Daoy (cell line): ENCODE results near the gene TNFRSF11A. TPM values are rescaled to one million over a fixed set of nuclear protein-coding genes. Genes with fewer than 3 reads are reported as not detected.

Experiments used
- DNase-seq: peaks from one replicate; pipeline ENCODE4 v3.0.0-alpha.2; 2015; ENCODE audit warnings: low read depth
- total RNA-seq: library from RNA; depleted of rRNA; stranded (reverse); fragments of >200 nt; shearing (Covaris generic); gene quantifications from 2 replicates; pipeline ENCODE4 v1.2.3, GENCODE V29; 2014

Gene TNFRSF11A
- total RNA-seq, 1 experiment from 2014 or later, result 3.5 TPM

- peak; percentile 18 for DNase-seq
These were observed 916 bp downstream of the TNFRSF11A start for GRCh38 chr18:62325806-62326645.

DNA sequence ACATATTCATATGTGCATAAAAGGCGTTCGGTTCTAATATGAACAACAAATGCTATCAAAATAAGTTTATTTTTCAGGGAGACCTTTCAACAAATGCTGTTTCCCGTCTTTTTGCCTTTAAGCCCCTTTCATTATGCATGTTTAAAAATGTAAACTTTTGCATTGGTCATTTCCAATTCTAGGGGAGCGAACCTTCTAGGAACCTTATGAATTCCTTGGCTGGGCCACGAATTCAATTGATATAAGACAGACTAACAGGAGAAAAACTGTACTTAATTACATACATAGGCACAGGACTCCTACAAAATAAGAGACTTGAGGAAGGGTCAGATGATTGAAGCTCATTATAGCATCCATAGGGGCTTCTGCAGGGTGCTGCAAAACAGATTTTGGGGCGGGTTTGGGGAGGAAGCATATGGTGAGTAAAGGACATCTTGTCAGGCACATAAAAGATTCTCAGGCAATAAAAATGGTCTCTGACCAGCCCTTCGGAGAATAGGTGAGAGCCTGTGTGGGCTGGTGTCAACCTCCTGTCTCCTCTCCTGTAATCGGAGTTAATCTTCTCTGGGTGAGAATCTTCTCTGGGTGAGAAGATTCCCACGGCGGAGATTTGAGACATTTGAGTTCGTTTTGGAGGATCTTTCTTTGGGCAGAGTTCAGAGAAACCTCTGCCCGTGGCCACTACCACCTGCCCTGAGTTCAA, 1.7 kb downstream of the TNFRSF11A start:
- DNase-seq, result no peak

GRCh38 chr18:62327977-62328376, 2.9 kb downstream of the TNFRSF11A start:
- DNase-seq, result no peak

DNA sequence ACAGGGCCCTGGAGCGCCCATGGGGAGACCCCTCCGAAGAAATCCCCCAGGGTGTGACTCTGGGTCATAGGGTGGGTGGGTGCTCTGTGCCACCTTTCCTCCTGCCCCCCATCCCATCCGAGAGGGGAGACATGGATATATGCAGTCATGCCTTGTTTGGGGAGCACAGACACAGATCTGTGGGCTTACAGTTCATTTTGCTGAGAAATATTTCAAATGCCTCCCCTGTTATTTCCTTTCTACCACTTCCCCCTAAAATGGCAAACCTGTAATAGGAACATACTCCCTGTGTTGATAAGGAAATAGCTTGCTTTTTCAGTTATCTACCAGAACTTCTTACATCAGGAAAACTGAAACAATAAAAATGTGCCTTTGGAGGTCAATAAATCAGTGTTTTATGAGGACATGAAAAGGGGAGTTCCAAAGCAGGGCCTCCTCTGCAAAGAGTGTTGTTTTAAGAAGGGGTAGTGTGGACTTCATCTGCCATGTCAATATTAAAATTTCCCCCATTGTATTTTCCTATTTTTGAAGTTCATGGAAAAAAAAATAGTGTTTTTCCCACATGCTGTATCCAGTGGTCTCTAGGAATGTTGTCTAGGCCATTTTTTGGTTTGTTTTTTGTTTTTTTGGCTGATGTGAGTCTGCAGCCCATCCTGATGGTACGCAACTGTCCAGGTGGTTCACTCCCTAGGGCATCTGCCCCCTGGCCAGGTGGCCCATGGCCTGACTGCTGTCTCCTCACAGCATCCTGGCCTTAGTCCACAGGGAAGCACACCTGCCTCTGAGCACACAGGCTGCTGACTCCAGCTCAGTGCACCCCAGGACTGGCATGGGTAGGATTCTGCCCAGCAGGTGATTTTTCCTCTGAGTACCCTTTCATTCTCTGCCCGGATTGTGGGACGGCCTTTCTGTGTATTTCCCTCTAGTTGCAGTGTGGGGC, 3.7 kb downstream of the TNFRSF11A start:
- DNase-seq, result no peak

- peak; percentile 79 for DNase-seq
These were observed 4.8 kb downstream of the TNFRSF11A start for GRCh38 chr18:62329691-62330454.

- DNase-seq, result no peak
These were observed 5.5 kb downstream of the TNFRSF11A start for GRCh38 chr18:62330650-62331049.

GRCh38 chr18:62331581-62332356, 6.7 kb downstream of the TNFRSF11A start:
- peak; percentile 56 for DNase-seq

GRCh38 chr18:62332431-62332830, 7.3 kb downstream of the TNFRSF11A start:
- no peak for DNase-seq

GRCh38 chr18:62332964-62333695, 8.0 kb downstream of the TNFRSF11A start:
- DNase-seq, result no peak

DNA sequence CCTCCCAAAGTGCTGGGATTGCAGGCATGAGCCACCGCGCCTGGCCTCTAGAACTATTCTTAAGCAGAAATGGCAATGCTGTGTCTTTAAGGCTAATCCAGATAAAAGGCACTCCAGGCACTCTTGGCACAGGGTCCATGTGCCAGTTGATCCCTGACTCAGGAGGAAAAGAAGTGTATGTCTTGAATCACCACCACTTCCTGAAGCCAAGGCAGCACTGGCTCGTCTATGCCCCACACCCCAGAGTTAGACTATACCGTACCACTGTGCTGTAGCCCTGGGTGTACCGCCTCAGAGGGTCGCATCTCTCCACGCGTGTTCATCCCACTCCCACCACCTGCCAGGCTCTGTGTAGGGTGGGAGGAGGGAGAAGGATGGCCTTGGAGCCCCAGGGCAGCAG, 9.0 kb downstream of the TNFRSF11A start:
- DNase-seq, result peak; percentile 86

- no peak for DNase-seq
These were observed 10.4 kb downstream of the TNFRSF11A start for GRCh38 chr18:62335494-62335893.

GRCh38 chr18:62336618-62337017, 11.5 kb downstream of the TNFRSF11A start:
- peak; percentile 16 for DNase-seq

DNA sequence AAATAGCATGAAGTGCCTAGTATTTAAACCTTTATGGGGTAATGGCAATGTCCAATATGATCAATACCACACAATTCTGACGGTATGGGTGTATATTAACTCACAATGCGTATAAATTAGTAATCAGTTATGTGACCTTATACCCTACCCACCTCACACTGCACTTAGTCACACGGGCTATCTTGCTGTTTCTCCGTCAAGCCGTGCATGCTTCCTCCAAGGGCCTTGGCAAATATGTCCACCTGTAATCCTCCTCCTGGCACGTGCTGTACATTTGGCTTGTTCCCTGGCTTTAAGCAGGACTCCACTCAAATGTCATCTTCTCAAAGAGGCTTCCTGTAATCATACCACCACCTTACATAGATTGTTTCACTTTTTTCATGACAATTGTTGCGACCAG, 12.2 kb downstream of the TNFRSF11A start:
- DNase-seq, result no peak

GRCh38 chr18:62338446-62339105, 13.5 kb downstream of the TNFRSF11A start:
- DNase-seq, result no peak

- peak; percentile 76 for DNase-seq
These were observed 14.2 kb downstream of the TNFRSF11A start for GRCh38 chr18:62339106-62339988.

- no peak for DNase-seq
These were observed 15.9 kb downstream of the TNFRSF11A start for GRCh38 chr18:62340996-62341395.

- peak; percentile 34 for DNase-seq
These were observed 16.4 kb downstream of the TNFRSF11A start for GRCh38 chr18:62341473-62341872.

GRCh38 chr18:62342884-62343283, 17.8 kb downstream of the TNFRSF11A start:
- no peak for DNase-seq
